Measurements from ENCODE around the gene RUVBL1. TPM values are rescaled to one million over a fixed set of nuclear protein-coding genes. Genes with fewer than 3 reads are reported as not detected.

Gene RUVBL1
- total RNA-seq, 1 donor from 2014 or later = 17.0 TPM

DNA sequence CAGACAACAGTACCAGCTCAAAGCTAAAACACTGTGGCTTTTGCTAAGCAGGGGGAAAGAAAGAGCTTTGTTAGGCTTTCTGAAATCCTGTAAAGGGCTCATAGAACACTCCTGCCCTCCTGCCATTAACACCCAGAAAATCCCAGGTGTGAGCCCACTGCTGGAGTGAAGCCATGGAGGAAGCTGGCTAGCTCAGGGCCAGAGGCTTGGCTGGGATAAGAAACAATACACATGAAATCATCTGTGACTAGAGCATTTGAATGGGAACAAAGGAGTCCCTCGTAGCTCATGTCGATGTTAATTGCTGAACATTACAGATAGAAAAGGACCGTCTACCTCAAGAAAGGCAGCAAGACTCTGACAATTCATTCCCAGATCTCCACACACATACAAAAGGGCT is 23.5 kb downstream of the RUVBL1 start:
- Histone ChIP-seq H3K4me1 (no peaks in the 10 kb centered on the region), H3K36me3 (peaks cover 61% of the 10 kb centered on the region), H3K27me3 (no peaks in the 10 kb centered on the region), H3K27ac (no peak overlapping the region), H3K9me3 (no peaks in the 10 kb centered on the region), H3K4me3 (no peak overlapping the region)
- TF ChIP-seq, protein P1, sequence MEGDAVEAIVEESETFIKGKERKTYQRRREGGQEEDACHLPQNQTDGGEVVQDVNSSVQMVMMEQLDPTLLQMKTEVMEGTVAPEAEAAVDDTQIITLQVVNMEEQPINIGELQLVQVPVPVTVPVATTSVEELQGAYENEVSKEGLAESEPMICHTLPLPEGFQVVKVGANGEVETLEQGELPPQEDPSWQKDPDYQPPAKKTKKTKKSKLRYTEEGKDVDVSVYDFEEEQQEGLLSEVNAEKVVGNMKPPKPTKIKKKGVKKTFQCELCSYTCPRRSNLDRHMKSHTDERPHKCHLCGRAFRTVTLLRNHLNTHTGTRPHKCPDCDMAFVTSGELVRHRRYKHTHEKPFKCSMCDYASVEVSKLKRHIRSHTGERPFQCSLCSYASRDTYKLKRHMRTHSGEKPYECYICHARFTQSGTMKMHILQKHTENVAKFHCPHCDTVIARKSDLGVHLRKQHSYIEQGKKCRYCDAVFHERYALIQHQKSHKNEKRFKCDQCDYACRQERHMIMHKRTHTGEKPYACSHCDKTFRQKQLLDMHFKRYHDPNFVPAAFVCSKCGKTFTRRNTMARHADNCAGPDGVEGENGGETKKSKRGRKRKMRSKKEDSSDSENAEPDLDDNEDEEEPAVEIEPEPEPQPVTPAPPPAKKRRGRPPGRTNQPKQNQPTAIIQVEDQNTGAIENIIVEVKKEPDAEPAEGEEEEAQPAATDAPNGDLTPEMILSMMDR (IDR thresholded peaks at IDR 0.05) = no peak
- DNase-seq = no peak
- intact Hi-C loops (cut with DNase I) = no loop called here
- no peak for ATAC-seq

GRCh38 chr3:128098234-128098633 is 25.4 kb downstream of the RUVBL1 start:
- H3K4me1 ChIP-seq = no peaks in the 10 kb centered on the region
- H3K27ac ChIP-seq = no peak overlapping the region
- H3K4me3 ChIP-seq = no peak overlapping the region
- H3K9me3 ChIP-seq = no peaks in the 10 kb centered on the region
- ATAC-seq = peak; percentile 40
- TF ChIP-seq, protein P1 (IDR thresholded peaks at IDR 0.05) = no peak
- peaks cover 49% of the 10 kb centered on the region for H3K36me3 ChIP-seq
- intact Hi-C loops (cut with DNase I) = no loop called here
- H3K27me3 ChIP-seq = no peaks in the 10 kb centered on the region
- no peak for DNase-seq

DNA sequence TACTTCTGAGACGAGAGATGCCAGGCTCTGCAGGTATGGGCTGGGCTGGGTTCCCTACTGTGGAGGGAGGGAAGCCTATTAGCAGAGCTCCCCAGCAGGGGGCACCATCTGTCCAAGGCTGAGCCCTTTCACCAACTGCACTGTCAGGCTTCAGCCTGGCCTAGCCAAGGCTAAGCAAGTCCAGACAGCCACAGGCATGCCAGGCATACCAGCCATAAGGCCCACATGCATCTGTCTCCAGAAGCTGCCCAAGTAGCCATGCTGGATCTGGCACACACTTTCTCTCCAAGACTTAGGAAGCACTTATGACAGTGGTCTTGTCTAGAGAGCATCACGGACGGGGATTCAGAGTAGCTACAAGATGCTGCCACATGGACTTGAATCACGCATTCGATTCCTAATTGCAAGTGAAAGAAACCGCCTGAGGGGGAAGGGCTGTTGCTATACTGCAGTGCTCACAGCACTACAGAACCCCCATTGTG is 28.3 kb downstream of the RUVBL1 start:
- no peaks in the 10 kb centered on the region for H3K9me3 ChIP-seq
- peaks cover 42% of the 10 kb centered on the region for H3K36me3 ChIP-seq
- H3K4me1 ChIP-seq = no peaks in the 10 kb centered on the region
- no peak overlapping the region for H3K4me3 ChIP-seq
- intact Hi-C loops (cut with DNase I) = no loop called here
- no peaks in the 10 kb centered on the region for H3K27me3 ChIP-seq
- no peak overlapping the region for H3K27ac ChIP-seq
- DNase-seq = peak; percentile 87
- peak; percentile 98 for ATAC-seq
- TF ChIP-seq, protein P1 (IDR thresholded peaks at IDR 0.05) = peak; percentile 86

DNA sequence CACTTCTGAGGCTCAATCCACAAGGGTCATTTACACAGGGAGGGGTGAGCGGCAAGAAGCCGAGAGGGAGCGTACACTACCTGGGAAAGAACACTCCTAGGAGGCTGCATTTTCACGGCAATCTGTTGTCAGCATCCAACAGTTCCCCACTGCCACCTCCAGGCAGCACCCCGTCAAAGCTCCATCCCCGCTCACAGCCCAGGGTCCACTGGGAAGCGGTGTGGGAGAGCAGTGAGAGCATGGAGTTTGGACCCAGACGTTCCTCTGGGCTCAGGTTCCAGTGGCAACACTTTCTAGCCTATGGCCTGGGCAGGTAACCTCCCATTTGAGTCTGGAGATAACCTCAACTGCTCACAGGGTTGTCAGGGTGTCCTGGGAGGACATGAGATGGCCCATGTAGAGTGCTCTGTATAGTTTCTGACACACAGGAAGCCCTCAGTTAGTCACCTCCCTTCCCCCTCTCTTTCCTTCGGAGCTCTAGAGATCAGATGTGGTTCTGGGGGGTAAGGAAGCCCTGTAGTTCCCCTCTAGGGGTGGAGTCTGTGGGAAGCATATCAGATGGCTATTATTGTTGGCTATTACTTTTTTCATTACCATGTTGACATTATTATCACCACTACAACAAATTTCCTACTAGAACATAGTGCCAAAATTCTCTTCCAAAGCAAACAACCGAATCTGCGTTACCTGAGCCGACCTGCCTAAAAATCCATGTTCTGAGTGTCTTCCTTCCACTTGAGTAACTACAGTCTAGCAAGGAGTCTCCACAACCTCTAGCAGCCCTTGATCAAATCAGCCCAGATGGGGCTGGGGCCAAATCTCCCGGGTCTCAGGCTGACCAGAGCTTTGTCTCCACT is 29.1 kb downstream of the RUVBL1 start:
- no peak for DNase-seq
- intact Hi-C loops (cut with DNase I) = no loop called here
- no peak overlapping the region for H3K27ac ChIP-seq
- H3K9me3 ChIP-seq = no peaks in the 10 kb centered on the region
- peaks cover 35% of the 10 kb centered on the region for H3K36me3 ChIP-seq
- no peaks in the 10 kb centered on the region for H3K4me1 ChIP-seq
- no peak for ATAC-seq
- TF ChIP-seq, protein P1 (IDR thresholded peaks at IDR 0.05) = no peak
- no peak overlapping the region for H3K4me3 ChIP-seq
- H3K27me3 ChIP-seq = no peaks in the 10 kb centered on the region

- intact Hi-C loops (cut with DNase I) = no loop called here
- H3K4me1 ChIP-seq = no peaks in the 10 kb centered on the region
- no peak for DNase-seq
- ATAC-seq = no peak
- H3K27ac ChIP-seq = no peak overlapping the region
- H3K27me3 ChIP-seq = no peaks in the 10 kb centered on the region
- peaks cover 16% of the 10 kb centered on the region for H3K36me3 ChIP-seq
- H3K9me3 ChIP-seq = no peaks in the 10 kb centered on the region
- H3K4me3 ChIP-seq = no peak overlapping the region
- TF ChIP-seq, protein P1 (IDR thresholded peaks at IDR 0.05) = no peak
Observed at GRCh38 chr3:128091586-128091985, 32.0 kb downstream of the RUVBL1 start.

Data from upper lobe of right lung (tissue), 1 donor.